LNCAP (cell line): ENCODE measurements around the gene ZC2HC1B.

Experiments
- CTCF ChIP-seq: fragments of 450-650 bp; IDR thresholded peaks from 2 replicates; pipeline ENCODE4 v1.5.1; 2017; ENCODE audit warnings: mild to moderate bottlenecking

Gene ZC2HC1B

GRCh38 chr6:143973097-143973966 lies 109.1 kb downstream of the ZC2HC1B start:
- TF ChIP-seq CTCF: no peak

- no peak for TF ChIP-seq CTCF
Measured at GRCh38 chr6:143974089-143974488, 109.8 kb downstream of the ZC2HC1B start.

DNA sequence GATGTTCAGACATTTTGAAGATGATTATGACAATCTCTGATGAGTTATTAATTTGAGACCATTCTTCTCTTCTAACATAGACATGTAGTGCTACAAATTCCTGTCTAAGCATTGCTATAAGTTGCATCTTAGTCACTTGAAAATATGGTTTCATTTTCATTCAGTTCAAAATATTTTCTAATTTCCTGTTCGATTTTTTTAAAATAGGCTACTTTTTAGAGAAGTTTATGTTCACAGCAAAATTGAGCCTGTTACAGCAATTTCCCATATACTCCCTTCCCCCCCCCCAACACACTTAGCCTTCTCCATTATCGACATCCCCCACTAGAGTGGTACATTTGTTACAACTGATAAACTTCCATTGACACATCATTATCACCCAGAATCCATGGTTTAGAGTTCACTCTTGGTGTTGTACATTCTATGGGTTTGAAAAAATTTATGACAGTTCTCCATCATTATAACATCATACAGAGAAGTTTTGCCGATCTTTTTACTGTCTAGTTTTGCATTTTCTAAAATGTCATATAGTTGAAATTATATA lies 112.6 kb downstream of the ZC2HC1B start:
- TF ChIP-seq CTCF: no peak

- no peak for TF ChIP-seq CTCF
Measured at GRCh38 chr6:143980921-143981320, 116.6 kb downstream of the ZC2HC1B start.

- no peak for TF ChIP-seq CTCF
Measured at GRCh38 chr6:143982968-143983367, 118.7 kb downstream of the ZC2HC1B start.

GRCh38 chr6:143984666-143985065 lies 120.4 kb downstream of the ZC2HC1B start:
- no peak for TF ChIP-seq CTCF

- TF ChIP-seq CTCF: no peak
Measured at GRCh38 chr6:143986463-143987065, 122.3 kb downstream of the ZC2HC1B start.
